ENCODE data around the gene HEMK1.
A peak's percentile ranks its signal among the peaks of the same experiment; 100 is the strongest.

HEMK1 gene

GRCh38 chr3:50539356-50540286 is 29.7 kb upstream of the HEMK1 start:
- H3K9me3 Mint-ChIP-seq, result no peaks in the 10 kb centered on the region
- H3K27ac Mint-ChIP-seq, result peak overlapping the region in 1 of 3 experiments; percentile 70
- H3K36me3 Mint-ChIP-seq (ENCODE audit: low read depth), result no peaks in the 10 kb centered on the region
- H3K27me3 Mint-ChIP-seq (ENCODE audit: low read depth), result peaks cover 9% of the 10 kb centered on the region
- H3K4me3 Mint-ChIP-seq, result no peak overlapping the region
- H3K4me1 Mint-ChIP-seq, result peaks cover 8% of the 10 kb centered on the region
- TF ChIP-seq CTCF (IDR thresholded peaks at IDR 0.05; ENCODE audit: unreplicated experiment in 3 of 3), result no peak

GRCh38 chr3:50542177-50543034 is 26.9 kb upstream of the HEMK1 start:
- Mint-ChIP-seq H3K4me1 (peaks cover 7% of the 10 kb centered on the region), H3K9me3 (no peaks in the 10 kb centered on the region), H3K36me3 (ENCODE audit: low read depth) (no peaks in the 10 kb centered on the region), H3K27ac (peak overlapping the region in 1 of 3 experiments; percentile 43), H3K4me3 (no peak overlapping the region), H3K27me3 (ENCODE audit: low read depth) (peaks cover 17% of the 10 kb centered on the region)
- peak; percentile 80 to 82 (median 81) for TF ChIP-seq CTCF (IDR thresholded peaks at IDR 0.05; ENCODE audit: unreplicated experiment in 3 of 3)

GRCh38 chr3:50545781-50546180 is 23.5 kb upstream of the HEMK1 start:
- Mint-ChIP-seq H3K27ac (no peak overlapping the region), H3K36me3 (ENCODE audit: low read depth) (no peaks in the 10 kb centered on the region), H3K27me3 (ENCODE audit: low read depth) (peaks cover 17% of the 10 kb centered on the region), H3K4me1 (peaks cover 7% of the 10 kb centered on the region), H3K4me3 (no peak overlapping the region), H3K9me3 (no peaks in the 10 kb centered on the region)
- TF ChIP-seq CTCF (IDR thresholded peaks at IDR 0.05; ENCODE audit: unreplicated experiment in 3 of 3), result no peak

- no peak for TF ChIP-seq CTCF (IDR thresholded peaks at IDR 0.05; ENCODE audit: unreplicated experiment in 3 of 3)
- H3K27me3 Mint-ChIP-seq (ENCODE audit: low read depth), result peaks cover 8% of the 10 kb centered on the region
- no peak overlapping the region for H3K4me3 Mint-ChIP-seq
- H3K36me3 Mint-ChIP-seq (ENCODE audit: low read depth), result no peaks in the 10 kb centered on the region
- H3K27ac Mint-ChIP-seq, result peak overlapping the region in 1 of 3 experiments; percentile 69
- H3K4me1 Mint-ChIP-seq, result peaks cover 17% of the 10 kb centered on the region
- H3K9me3 Mint-ChIP-seq, result no peaks in the 10 kb centered on the region
Observed at GRCh38 chr3:50549226-50549625, 20.1 kb upstream of the HEMK1 start.

- peak; percentile 75 to 80 (median 79) for TF ChIP-seq CTCF (IDR thresholded peaks at IDR 0.05; ENCODE audit: unreplicated experiment in 3 of 3)
- peaks cover 17% of the 10 kb centered on the region for H3K4me1 Mint-ChIP-seq
- H3K27me3 Mint-ChIP-seq (ENCODE audit: low read depth), result peaks cover 8% of the 10 kb centered on the region
- H3K36me3 Mint-ChIP-seq (ENCODE audit: low read depth), result no peaks in the 10 kb centered on the region
- H3K27ac Mint-ChIP-seq, result peak overlapping the region in 2 of 3 experiments; percentile 72 to 89
- H3K4me3 Mint-ChIP-seq, result no peak overlapping the region
- no peaks in the 10 kb centered on the region for H3K9me3 Mint-ChIP-seq
Observed at GRCh38 chr3:50550079-50550736, 19.1 kb upstream of the HEMK1 start.
